ENCODE data around the gene BCDIN3D.
A peak's percentile ranks its signal among the peaks of the same experiment; 100 is the strongest.

Gene BCDIN3D

GRCh38 chr12:49853671-49854070 lies 10.8 kb upstream of the BCDIN3D start:
- DNase-seq: no peak

GRCh38 chr12:49847161-49847560 lies 4.3 kb upstream of the BCDIN3D start:
- DNase-seq: no peak

GRCh38 chr12:49846032-49846431 lies 3.1 kb upstream of the BCDIN3D start:
- no peak for DNase-seq

GRCh38 chr12:49843876-49844437 lies 1.1 kb upstream of the BCDIN3D start:
- DNase-seq: no peak

GRCh38 chr12:49843411-49843810 lies 505 bp upstream of the BCDIN3D start:
- DNase-seq: no peak

- DNase-seq: peak; percentile 14
Measured at GRCh38 chr12:49838973-49839633, 3.8 kb downstream of the BCDIN3D start.

GRCh38 chr12:49832836-49833421 lies 10.0 kb downstream of the BCDIN3D start:
- DNase-seq: no peak

- DNase-seq: no peak
Measured at GRCh38 chr12:49831717-49832116, 11.2 kb downstream of the BCDIN3D start.

GRCh38 chr12:49828133-49829091 lies 14.5 kb downstream of the BCDIN3D start, which contains the start of gene NCKAP5L:
TSS of gene NCKAP5L (minus strand) at chr12:49828413. CDS start at chr12:49804044, 24,369 bp downstream.
- peak; percentile 72 for DNase-seq

- DNase-seq: peak; percentile 6
Measured at GRCh38 chr12:49827401-49828099, 15.4 kb downstream of the BCDIN3D start.

GRCh38 chr12:49827051-49827400 lies 15.9 kb downstream of the BCDIN3D start:
- DNase-seq: no peak

GRCh38 chr12:49825971-49826421 lies 16.9 kb downstream of the BCDIN3D start:
- no peak for DNase-seq

GRCh38 chr12:49825360-49825970 lies 17.4 kb downstream of the BCDIN3D start:
- DNase-seq: no peak

GRCh38 chr12:49824895-49825294 lies 18.0 kb downstream of the BCDIN3D start:
- no peak for DNase-seq

GRCh38 chr12:49824416-49824815 lies 18.5 kb downstream of the BCDIN3D start:
- no peak for DNase-seq

GRCh38 chr12:49823951-49824350 lies 19.0 kb downstream of the BCDIN3D start:
- no peak for DNase-seq

GRCh38 chr12:49823350-49823749 lies 19.6 kb downstream of the BCDIN3D start:
- DNase-seq: no peak

- no peak for DNase-seq
Measured at GRCh38 chr12:49821373-49822287, 21.3 kb downstream of the BCDIN3D start.

- DNase-seq: no peak
Measured at GRCh38 chr12:49819786-49820185, 23.1 kb downstream of the BCDIN3D start.

GRCh38 chr12:49818241-49818895 lies 24.5 kb downstream of the BCDIN3D start:
- DNase-seq: no peak

Measured in DMS 273 treated with DMSO at 0.1 percent for 48 hours (cell line).